GM19025 (cell line): Measurements from ENCODE around the gene RGPD4.
"Not testable (repeated sequence)": the region's sequence is repeated elsewhere in the genome, so short reads cannot be mapped to it uniquely, and the experiment has no call there.

ENCODE experiments used
- ATAC-seq: cut with Tn5 transposase; IDR thresholded peaks from one replicate; pipeline ENCODE4 v1.9.1; 2021; ENCODE audit warnings: mild to moderate bottlenecking, low read depth, moderate library complexity; ENCODE audit not compliant: unreplicated experiment

RGPD4 gene

DNA sequence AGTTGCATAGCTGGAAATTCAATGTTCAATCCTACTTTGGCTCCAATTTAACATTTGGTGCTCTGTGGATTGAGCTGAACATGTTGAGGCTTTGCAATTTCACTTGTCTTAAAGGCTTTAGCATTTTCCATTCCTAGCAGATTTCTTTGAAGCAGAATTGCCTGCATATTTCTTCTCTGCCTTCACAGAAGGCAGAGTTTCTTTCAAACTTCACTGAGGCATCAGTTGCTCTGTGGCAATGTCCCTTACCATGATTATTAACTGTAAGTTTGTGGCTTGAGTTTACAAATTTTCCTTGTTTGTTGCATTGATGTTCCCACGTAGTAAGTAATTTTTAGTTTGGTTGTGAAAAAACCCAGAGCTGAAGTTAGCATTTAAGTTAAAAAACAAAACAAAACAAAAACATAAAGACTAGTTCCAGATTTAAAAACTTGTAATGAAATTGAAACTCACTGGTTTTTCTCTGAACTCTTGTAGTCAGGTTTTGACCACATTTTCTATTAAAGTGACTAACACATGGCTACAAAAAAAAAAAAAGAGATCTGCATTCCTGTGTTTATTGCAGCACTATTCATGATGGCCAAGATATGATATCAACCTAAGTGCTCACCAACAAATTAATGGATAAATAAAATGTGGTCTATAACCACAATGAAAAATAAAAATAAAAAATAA lies 90.1 kb downstream of the RGPD4 start:
- ATAC-seq = not testable (repeated sequence)

DNA sequence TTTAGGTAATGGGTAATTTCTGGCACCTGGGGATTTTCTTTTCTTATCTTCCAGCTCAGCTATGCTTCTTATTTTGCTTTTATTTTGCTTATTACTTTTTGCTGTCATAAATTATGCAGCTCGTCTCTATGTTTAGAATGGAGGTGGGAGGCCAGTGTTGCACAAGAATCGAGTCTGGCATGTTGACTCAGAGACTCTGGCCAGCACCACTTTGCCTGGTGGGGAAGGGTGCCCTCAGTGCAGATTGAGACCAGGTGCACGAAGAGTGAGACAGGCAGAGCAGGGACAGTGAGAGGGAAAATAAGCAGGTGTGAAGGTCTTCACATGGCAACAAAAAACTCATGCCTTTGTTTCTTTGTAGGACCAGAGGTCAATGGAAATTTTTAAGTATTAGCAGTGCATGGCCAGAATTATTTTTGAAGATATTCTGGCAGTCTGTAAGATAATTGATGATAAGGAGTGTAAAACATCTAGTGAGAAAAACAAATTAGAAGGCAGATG lies 100.4 kb downstream of the RGPD4 start:
- no peak for ATAC-seq

DNA sequence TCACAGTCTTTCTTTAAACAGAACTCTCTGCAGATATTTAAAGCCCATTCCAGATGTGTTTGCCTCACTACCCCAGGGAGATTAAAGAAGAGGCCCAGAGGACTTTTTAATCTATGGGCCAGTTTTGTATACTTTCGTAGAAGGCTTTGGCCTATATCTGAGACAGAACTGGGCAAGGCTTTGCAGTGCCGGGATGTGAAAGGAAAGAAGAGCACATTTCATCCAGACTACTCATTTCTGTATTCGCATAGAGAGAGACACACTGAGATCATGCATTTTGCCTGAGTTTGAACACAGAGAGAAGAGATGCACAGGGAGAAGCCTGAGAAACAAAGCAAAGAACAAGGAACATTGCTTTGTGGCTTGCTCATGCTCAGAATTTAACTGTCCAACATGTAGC lies 104.7 kb downstream of the RGPD4 start:
- ATAC-seq = no peak

DNA sequence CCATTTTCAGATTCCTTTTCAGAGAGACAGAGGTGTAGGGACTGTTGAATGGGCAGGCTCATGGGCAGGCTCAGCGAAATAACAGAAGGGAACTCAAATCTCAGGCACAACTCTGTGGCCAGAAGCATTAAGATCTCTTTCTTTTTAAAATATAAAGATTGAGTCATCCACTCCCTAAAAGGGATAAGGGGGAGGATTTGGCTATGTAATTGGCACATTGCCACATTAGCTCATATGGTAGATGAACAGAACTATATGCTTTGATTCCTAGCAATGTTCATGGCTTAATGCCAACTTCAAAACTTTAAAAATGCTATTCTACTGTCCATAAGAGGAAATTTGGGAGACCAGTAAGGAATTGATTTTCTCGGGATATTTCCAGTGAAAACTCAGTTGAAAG lies 105.8 kb downstream of the RGPD4 start:
- no peak for ATAC-seq

DNA sequence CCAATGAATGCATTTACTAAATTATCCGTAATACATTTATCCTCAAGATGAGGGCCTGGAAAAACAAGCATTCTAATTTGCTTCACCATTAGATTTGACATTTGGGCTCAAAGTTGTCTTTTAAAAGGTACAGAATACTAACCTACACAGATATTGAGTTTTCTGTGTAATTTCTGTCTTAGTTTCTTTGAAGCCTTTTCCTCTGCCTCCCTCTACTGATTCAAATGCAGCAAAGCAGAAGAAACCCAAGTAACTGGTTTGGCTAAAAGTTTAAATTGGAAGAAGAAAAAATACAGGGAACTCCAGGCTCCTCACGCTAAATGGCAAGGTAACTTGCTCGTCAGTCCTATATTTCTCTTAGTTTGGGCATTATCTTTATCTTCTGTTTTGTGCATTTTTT lies 106.3 kb downstream of the RGPD4 start:
- no peak for ATAC-seq

DNA sequence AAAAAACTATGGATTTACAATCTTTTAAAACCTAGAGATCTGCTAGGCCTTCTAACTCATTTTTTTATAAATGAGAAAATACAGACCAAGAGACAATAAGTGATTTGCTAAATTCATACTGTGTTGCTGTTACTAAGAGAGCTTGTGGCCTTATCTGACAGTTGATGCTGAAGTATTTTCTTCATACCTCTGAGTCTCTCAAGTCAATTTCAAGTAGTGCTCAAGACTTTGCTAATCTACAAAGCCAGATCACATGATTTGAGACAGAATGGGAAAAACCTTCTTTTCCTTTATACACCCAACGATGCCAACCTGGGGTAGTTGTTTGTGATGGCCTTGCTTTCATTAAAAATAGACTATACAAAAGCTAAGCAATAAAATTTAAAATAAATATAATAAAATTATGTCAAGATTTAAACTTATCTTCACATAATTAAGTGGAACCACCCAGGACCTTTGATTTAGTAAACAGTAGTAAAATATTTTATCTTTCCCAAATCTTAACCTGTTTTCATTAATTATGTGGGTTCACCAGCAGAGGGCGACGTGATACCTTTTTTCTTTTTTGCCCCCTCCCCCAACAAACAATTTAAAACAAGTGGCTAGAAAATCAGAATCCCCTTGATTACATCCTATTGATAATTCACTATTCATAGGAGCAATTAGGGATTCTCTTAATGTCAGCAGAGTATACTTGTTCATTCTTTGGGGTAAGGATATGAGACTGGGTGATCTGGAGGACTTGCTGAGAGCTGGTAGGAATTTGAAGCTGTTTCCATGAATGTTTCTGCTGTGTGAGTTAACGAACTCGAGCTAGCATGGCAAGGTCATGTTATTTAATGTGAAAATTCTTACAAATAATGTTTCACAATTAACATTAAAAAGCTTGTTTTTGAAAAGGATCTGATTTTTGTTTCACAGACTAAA lies 110.0 kb downstream of the RGPD4 start:
- ATAC-seq = no peak
